ENCODE results near the gene PLPP3. TPM values are rescaled to one million over a fixed set of nuclear protein-coding genes. Genes with fewer than 3 reads are reported as not detected.

The PLPP3 gene
- total and polyA plus RNA-seq, 12 donors = 16.2 to 136 (median 77.8) TPM

DNA sequence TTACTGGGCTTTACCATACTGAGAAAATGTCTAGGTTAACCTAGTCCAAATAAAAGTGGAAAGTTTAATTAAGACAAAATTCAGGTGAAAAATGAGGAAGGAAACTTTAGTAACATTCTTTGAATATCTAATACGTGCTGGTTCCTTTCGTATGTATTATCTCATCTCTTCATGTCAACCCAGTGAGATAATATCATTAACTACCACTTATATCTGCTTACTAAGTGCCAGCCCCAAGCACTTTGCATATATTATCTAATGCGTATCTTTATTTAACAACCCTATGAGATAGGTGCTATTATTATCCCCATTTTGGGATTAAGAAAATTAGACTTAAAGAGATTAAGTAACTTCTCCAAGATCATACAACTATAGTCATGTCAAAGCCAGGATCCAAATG lies 12.5 kb upstream of the PLPP3 start:
- H3K27ac ChIP-seq = no peak overlapping the region
- intact Hi-C loops (cut with DNase I) = loop anchor here in 2 of 10 donors (5.0 to 10.0 kb wide), 2 partner anchors 1305 to 1457 kb away; no protein-coding TSS in a partner anchor
- no peak for ATAC-seq
- 50 to 53% methylated on average over 3 of the region's 3 CpGs for WGBS, 2 donors
- H3K36me3 ChIP-seq = no peaks in the 10 kb centered on the region
- no peaks in the 10 kb centered on the region for H3K27me3 ChIP-seq
- no peaks in the 10 kb centered on the region for H3K4me1 ChIP-seq
- H3K4me3 ChIP-seq = no peak overlapping the region
- no peak for DNase-seq
- no peak for TF ChIP-seq CTCF (IDR thresholded peaks at IDR 0.05)
- H3K9me3 ChIP-seq = peaks cover 0 to 12% (median 0%) of the 10 kb centered on the region in 11 donors

- Histone ChIP-seq H3K9me3 (peaks cover 0 to 5% (median 0%) of the 10 kb centered on the region in 11 donors), H3K27ac (no peak overlapping the region), H3K27me3 (no peaks in the 10 kb centered on the region), H3K36me3 (no peaks in the 10 kb centered on the region), H3K4me1 (no peaks in the 10 kb centered on the region), H3K4me3 (no peak overlapping the region)
- intact Hi-C loops (cut with DNase I) = loop anchor here in 2 of 10 donors (5.0 to 10.0 kb wide), 2 partner anchors 1303 to 1456 kb away; no protein-coding TSS in a partner anchor
- ATAC-seq (no peak), DNase-seq (no peak)
- 81 to 83% methylated on average over 3 of the region's 3 CpGs for WGBS, 2 donors
- TF ChIP-seq CTCF (IDR thresholded peaks at IDR 0.05) = no peak
Observed at GRCh38 chr1:56590520-56591011, 11.2 kb upstream of the PLPP3 start.

DNA sequence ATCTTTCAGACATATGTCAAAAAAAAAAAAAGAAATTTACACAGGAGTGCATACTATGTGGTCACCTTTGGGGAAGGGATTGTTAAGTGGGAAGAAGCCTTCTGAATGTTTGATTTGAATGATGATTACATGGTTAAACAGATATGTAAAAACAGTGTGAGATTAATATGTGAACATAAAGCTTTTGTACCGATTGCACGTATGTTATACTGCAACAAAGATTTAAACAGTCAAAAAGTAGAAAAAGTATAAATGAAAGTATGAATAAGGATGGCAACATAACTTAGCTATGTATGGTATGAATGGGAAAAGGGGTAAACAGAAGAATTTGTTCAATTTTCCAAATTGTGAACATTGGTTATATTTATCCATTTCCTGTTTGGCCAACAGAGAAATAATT lies 10.0 kb upstream of the PLPP3 start:
- 93 to 97% methylated on average over 2 of the region's 2 CpGs for WGBS, 2 donors
- intact Hi-C loops (cut with DNase I) = loop anchor here (5.0 to 10.0 kb wide), 12 partner anchors 115 to 1455 kb away; no protein-coding TSS in a partner anchor
- no peak overlapping the region for H3K4me3 ChIP-seq
- no peak for ATAC-seq
- TF ChIP-seq CTCF (IDR thresholded peaks at IDR 0.05) = no peak
- no peaks in the 10 kb centered on the region for H3K27me3 ChIP-seq
- H3K27ac ChIP-seq = no peak overlapping the region
- DNase-seq = no peak
- H3K4me1 ChIP-seq = no peaks in the 10 kb centered on the region
- H3K9me3 ChIP-seq = peaks cover 0 to 5% (median 0%) of the 10 kb centered on the region in 11 donors
- H3K36me3 ChIP-seq = no peaks in the 10 kb centered on the region

DNA sequence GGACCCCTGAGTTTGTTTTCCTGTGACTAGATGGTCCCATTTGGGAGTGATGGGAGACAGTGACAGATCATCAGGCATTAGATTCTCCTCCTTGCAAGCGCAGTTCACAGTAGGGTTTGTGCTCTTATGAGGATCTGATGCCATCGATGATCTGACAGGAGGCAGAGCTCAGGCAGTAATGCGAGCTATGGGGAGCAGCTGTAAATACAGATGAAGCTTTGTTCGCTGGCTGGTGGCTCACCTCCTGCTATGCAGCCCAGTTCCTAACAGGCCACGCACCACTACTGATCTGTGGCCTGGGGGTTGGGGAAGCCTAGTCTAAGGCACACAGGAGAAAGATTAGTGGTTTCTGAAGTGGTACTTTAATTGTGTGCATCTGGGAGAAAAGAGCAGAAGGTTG lies 7.1 kb upstream of the PLPP3 start:
- H3K27ac ChIP-seq = no peak overlapping the region
- DNase-seq (no peak), ATAC-seq (no peak)
- peaks cover 0 to 6% (median 0%) of the 10 kb centered on the region in 9 donors for H3K4me1 ChIP-seq
- intact Hi-C loops (cut with DNase I) = loop anchor here (5.0 to 10.0 kb wide), 12 partner anchors 118 to 1452 kb away; no protein-coding TSS in a partner anchor
- no peak for TF ChIP-seq CTCF (IDR thresholded peaks at IDR 0.05)
- H3K36me3 ChIP-seq = no peaks in the 10 kb centered on the region
- no peak overlapping the region for H3K4me3 ChIP-seq
- 94 to 95% methylated on average over 5 of the region's 5 CpGs for WGBS, 2 donors
- peaks cover 0 to 5% (median 0%) of the 10 kb centered on the region in 11 donors for H3K9me3 ChIP-seq
- no peaks in the 10 kb centered on the region for H3K27me3 ChIP-seq
